HEK293 (cell line): ENCODE results near the gene SP8.

Experiments used
- CTCF ChIA-PET: fragments of 350-600 bp; formaldehyde crosslinking; extraction: SDS; loops from one replicate; lab custom pipeline; 2021; ENCODE audit warnings: antibody characterized with exemption; lab: Yijun Ruan, JAX
- POLR2A ChIA-PET: fragments of 300-600 bp; formaldehyde crosslinking; extraction: SDS; loops from one replicate; lab custom pipeline; 2020; ENCODE audit warnings: antibody characterized with exemption, inconsistent platforms; lab: Yijun Ruan, JAX
- H3K27ac ChIP-seq: fragments of 200-500 bp; sonication (Bioruptor generic); 2 replicates; pipeline ENCODE4 v1.5.1; 2014; ENCODE audit warnings: low read depth, low read length, control low read depth, inconsistent platforms; ENCODE audit errors: extremely low read depth
- H3K36me3 ChIP-seq, 2 experiments: fragments of 200-500 bp in 1 of 2; sonication (Bioruptor generic) in 1 of 2; 1 replicate in 1 of 2; 2 replicates in 1 of 2; pipeline ENCODE4 v1.5.1; 2014 to 2017; ENCODE audit warnings: inconsistent platforms in 2 of 2, low read length in 2 of 2; ENCODE audit not compliant: control insufficient read depth in 2 of 2, insufficient read depth in 1 of 2
- H3K4me1 ChIP-seq: fragments of 200-500 bp; sonication (Bioruptor generic); 2 replicates; pipeline ENCODE4 v1.5.1; 2014; ENCODE audit warnings: mild to moderate bottlenecking, low read length, inconsistent platforms; ENCODE audit not compliant: control insufficient read depth, insufficient read depth
- H3K4me3 ChIP-seq: 2 replicates; pipeline ENCODE4 v1.5.1; 2011; ENCODE audit warnings: low read depth, mild to moderate bottlenecking, control low read depth, low read length, moderate library complexity
- H3K9me3 ChIP-seq: fragments of 200-500 bp; sonication (Bioruptor generic); 2 replicates; pipeline ENCODE4 v1.5.1; 2014; ENCODE audit warnings: low read depth, low read length, inconsistent platforms; ENCODE audit not compliant: control insufficient read depth, insufficient read depth
- BCL11A ChIP-seq: fragments of 450-650 bp; formaldehyde crosslinking; IDR thresholded peaks from 2 replicates; pipeline ENCODE4 v1.5.1; 2016; ENCODE audit warnings: low read depth, missing biosample characterization, missing genetic modification characterization
- GLIS2 ChIP-seq: fragments of 450-650 bp; formaldehyde crosslinking; IDR thresholded peaks from 2 replicates; pipeline ENCODE4 v1.5.1; 2016; ENCODE audit warnings: missing biosample characterization, missing genetic modification characterization
- KLF9 ChIP-seq: fragments of 450-650 bp; formaldehyde crosslinking; IDR thresholded peaks from 2 replicates; pipeline ENCODE4 v1.5.1; 2016; ENCODE audit warnings: missing biosample characterization, missing genetic modification characterization, low read depth
- PRDM4 ChIP-seq: fragments of 450-650 bp; formaldehyde crosslinking; IDR thresholded peaks from 2 replicates; pipeline ENCODE4 v1.5.1; 2017; ENCODE audit warnings: missing biosample characterization, missing genetic modification characterization
- SALL2 ChIP-seq: fragments of 450-650 bp; formaldehyde crosslinking; IDR thresholded peaks from 2 replicates; pipeline ENCODE4 v1.5.0; 2017; ENCODE audit warnings: missing biosample characterization, mild to moderate bottlenecking, missing genetic modification characterization, borderline replicate concordance
- ZBTB17 ChIP-seq: fragments of 450-650 bp; formaldehyde crosslinking; IDR thresholded peaks from 2 replicates; pipeline ENCODE4 v1.5.1; 2016; ENCODE audit warnings: missing biosample characterization, missing genetic modification characterization
- ZFHX2 ChIP-seq: fragments of 450-650 bp; formaldehyde crosslinking; conservative IDR thresholded peaks from 2 replicates; pipeline ENCODE4 v1.5.1; 2016; ENCODE audit warnings: missing biosample characterization, missing genetic modification characterization
- ZNF121 ChIP-seq: fragments of 450-650 bp; formaldehyde crosslinking; IDR thresholded peaks from 2 replicates; pipeline ENCODE4 v1.5.1; 2016; ENCODE audit warnings: missing biosample characterization, missing genetic modification characterization
- ZNF600 ChIP-seq: fragments of 450-650 bp; formaldehyde crosslinking; IDR thresholded peaks from 2 replicates; pipeline ENCODE4 v1.5.1; 2016; ENCODE audit warnings: missing biosample characterization, missing genetic modification characterization
- ZNF610 ChIP-seq: fragments of 450-650 bp; formaldehyde crosslinking; IDR thresholded peaks from 2 replicates; pipeline ENCODE4 v1.5.1; 2016; ENCODE audit warnings: missing biosample characterization, missing genetic modification characterization, borderline replicate concordance
- ZNF623 ChIP-seq: fragments of 450-650 bp; formaldehyde crosslinking; IDR thresholded peaks from 2 replicates; pipeline ENCODE4 v1.5.1; 2016; ENCODE audit warnings: missing biosample characterization, missing genetic modification characterization
- ZNF777 ChIP-seq: fragments of 450-650 bp; formaldehyde crosslinking; IDR thresholded peaks from 2 replicates; pipeline ENCODE4 v1.5.1; 2017; ENCODE audit warnings: missing biosample characterization, missing genetic modification characterization, borderline replicate concordance
- TF ChIP-seq, protein P1 (sequence below): fragments of 450-650 bp; formaldehyde crosslinking; IDR thresholded peaks from 2 replicates; pipeline ENCODE4 v1.5.1; 2016; ENCODE audit warnings: missing biosample characterization, missing genetic modification characterization
- TF ChIP-seq, protein P2 (sequence below): fragments of 450-650 bp; formaldehyde crosslinking; IDR thresholded peaks from 2 replicates; pipeline ENCODE4 v1.5.1; 2016; ENCODE audit warnings: missing biosample characterization, missing genetic modification characterization
- TF ChIP-seq, protein P3 (sequence below): fragments of 450-650 bp; formaldehyde crosslinking; IDR thresholded peaks from 2 replicates; pipeline ENCODE4 v1.5.1; 2016; ENCODE audit warnings: missing biosample characterization, missing genetic modification characterization

The SP8 gene

DNA sequence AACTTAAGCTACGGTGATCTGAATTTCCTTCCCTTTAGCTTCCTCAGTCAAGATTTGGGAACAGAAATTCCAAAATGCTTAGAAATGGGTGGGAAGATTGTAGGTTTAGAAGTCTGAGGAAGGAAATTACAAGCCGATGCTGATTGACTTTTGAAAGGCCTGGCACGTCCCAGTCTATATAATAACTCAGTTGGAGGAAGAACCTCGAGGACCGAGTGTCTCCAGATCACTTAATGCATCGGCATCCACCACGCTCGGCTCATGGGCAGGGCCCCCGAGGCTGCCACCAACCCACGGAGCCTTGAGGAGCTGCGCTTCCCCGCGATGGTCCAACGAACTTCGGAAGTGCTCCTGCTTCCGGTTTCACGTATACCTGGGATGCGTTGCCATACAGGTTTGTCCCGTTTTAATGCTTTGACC, 10.4 kb upstream of the SP8 start:
- peak; percentile 55 for TF ChIP-seq GLIS2 (tag by site-specific recombination)
- TF ChIP-seq ZNF121 = 0 out of 2 replicates have a peak, but pooled peaks have one; percentile 64
- TF ChIP-seq ZNF623 (tag by site-specific recombination) = no peak
- H3K9me3 ChIP-seq = no peaks in the 10 kb centered on the region
- ChIA-PET POLR2A (interaction anchor here (0.7 to 2.3 kb wide), 8 partner anchors 8 to 755 kb away, joined by 3 to 15 read pairs (median 4); partner anchors contain the start of gene SP8), CTCF (interaction anchor here (0.6 to 0.8 kb wide), 3 partner anchors 52 to 341 kb away, joined by 3 to 4 read pairs (median 3); no protein-coding TSS in a partner anchor)
- peak overlapping the region; percentile 66 for H3K4me3 ChIP-seq
- peak overlapping the region; percentile 78 for H3K27ac ChIP-seq
- H3K36me3 ChIP-seq = no peaks in the 10 kb centered on the region
- H3K4me1 ChIP-seq = no peaks in the 10 kb centered on the region; the same call in 1 of the 2 replicates

GRCh38 chr7:20796500-20796899, 9.8 kb upstream of the SP8 start:
- TF ChIP-seq PRDM4 = no peak
- TF ChIP-seq, protein P1, sequence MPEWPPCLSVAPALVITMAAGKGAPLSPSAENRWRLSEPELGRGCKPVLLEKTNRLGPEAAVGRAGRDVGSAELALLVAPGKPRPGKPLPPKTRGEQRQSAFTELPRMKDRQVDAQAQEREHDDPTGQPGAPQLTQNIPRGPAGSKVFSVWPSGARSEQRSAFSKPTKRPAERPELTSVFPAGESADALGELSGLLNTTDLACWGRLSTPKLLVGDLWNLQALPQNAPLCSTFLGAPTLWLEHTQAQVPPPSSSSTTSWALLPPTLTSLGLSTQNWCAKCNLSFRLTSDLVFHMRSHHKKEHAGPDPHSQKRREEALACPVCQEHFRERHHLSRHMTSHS (tag by site-specific recombination) = no peak
- TF ChIP-seq ZNF600 = no peak
- no peak for TF ChIP-seq ZBTB17 (tag by site-specific recombination)
- TF ChIP-seq, protein P2, sequence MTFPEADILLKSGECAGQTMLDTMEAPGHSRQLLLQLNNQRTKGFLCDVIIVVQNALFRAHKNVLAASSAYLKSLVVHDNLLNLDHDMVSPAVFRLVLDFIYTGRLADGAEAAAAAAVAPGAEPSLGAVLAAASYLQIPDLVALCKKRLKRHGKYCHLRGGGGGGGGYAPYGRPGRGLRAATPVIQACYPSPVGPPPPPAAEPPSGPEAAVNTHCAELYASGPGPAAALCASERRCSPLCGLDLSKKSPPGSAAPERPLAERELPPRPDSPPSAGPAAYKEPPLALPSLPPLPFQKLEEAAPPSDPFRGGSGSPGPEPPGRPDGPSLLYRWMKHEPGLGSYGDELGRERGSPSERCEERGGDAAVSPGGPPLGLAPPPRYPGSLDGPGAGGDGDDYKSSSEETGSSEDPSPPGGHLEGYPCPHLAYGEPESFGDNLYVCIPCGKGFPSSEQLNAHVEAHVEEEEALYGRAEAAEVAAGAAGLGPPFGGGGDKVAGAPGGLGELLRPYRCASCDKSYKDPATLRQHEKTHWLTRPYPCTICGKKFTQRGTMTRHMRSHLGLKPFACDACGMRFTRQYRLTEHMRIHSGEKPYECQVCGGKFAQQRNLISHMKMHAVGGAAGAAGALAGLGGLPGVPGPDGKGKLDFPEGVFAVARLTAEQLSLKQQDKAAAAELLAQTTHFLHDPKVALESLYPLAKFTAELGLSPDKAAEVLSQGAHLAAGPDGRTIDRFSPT = no peak
- TF ChIP-seq ZNF610 (tag by site-specific recombination) = no peak
- no peak for TF ChIP-seq ZNF777 (tag by site-specific recombination)
- TF ChIP-seq KLF9 (tag by site-specific recombination) = no peak
- no peak for TF ChIP-seq SALL2 (tag by site-specific recombination)
- no peak for TF ChIP-seq ZFHX2 (tag by site-specific recombination)
- TF ChIP-seq, all 188 proteins: peak for 0
- Histone ChIP-seq H3K4me1 (no peaks in the 10 kb centered on the region; the same call in 1 of the 2 replicates), H3K27ac (no peak overlapping the region), H3K9me3 (no peaks in the 10 kb centered on the region), H3K4me3 (no peak overlapping the region), H3K36me3 (no peaks in the 10 kb centered on the region)
- CTCF ChIA-PET = interaction anchor here (0.6 to 0.9 kb wide), 3 partner anchors 52 to 457 kb away, joined by 3 to 4 read pairs (median 3); no protein-coding TSS in a partner anchor
- POLR2A ChIA-PET = interaction anchor here (0.6 to 2.3 kb wide), 4 partner anchors 11 to 281 kb away, joined by 3 to 15 read pairs (median 3); partner anchors contain the start of gene SP8

- ChIA-PET POLR2A (interaction anchor here (0.6 to 2.3 kb wide), 2 partner anchors 10 to 27 kb away, joined by 3 to 15 read pairs; partner anchors contain the start of gene SP8), CTCF (interaction anchor here (0.9 kb wide), 1 partner anchor 458 kb away, joined by 3 read pairs; no protein-coding TSS in a partner anchor)
- TF ChIP-seq, protein P3, sequence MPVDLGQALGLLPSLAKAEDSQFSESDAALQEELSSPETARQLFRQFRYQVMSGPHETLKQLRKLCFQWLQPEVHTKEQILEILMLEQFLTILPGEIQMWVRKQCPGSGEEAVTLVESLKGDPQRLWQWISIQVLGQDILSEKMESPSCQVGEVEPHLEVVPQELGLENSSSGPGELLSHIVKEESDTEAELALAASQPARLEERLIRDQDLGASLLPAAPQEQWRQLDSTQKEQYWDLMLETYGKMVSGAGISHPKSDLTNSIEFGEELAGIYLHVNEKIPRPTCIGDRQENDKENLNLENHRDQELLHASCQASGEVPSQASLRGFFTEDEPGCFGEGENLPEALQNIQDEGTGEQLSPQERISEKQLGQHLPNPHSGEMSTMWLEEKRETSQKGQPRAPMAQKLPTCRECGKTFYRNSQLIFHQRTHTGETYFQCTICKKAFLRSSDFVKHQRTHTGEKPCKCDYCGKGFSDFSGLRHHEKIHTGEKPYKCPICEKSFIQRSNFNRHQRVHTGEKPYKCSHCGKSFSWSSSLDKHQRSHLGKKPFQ (tag by site-specific recombination) = no peak
- no peak for TF ChIP-seq BCL11A (tag by site-specific recombination)
- Histone ChIP-seq H3K4me3 (no peak overlapping the region), H3K36me3 (no peaks in the 10 kb centered on the region), H3K27ac (no peak overlapping the region), H3K9me3 (no peaks in the 10 kb centered on the region), H3K4me1 (no peaks in the 10 kb centered on the region; the same call in 1 of the 2 replicates)
Measured at GRCh38 chr7:20795881-20796280, 9.2 kb upstream of the SP8 start.
